HG02763 (cell line): ENCODE data around the gene KRT6C.
"Not testable (repeated sequence)": the region's sequence is repeated elsewhere in the genome, so short reads cannot be mapped to it uniquely, and the experiment has no call there.

Source experiments
- ATAC-seq: cut with Tn5 transposase; IDR thresholded peaks from one replicate; pipeline ENCODE4 v1.9.1; 2021; ENCODE audit warnings: mild to moderate bottlenecking, moderate library complexity; ENCODE audit not compliant: unreplicated experiment

The KRT6C gene

DNA sequence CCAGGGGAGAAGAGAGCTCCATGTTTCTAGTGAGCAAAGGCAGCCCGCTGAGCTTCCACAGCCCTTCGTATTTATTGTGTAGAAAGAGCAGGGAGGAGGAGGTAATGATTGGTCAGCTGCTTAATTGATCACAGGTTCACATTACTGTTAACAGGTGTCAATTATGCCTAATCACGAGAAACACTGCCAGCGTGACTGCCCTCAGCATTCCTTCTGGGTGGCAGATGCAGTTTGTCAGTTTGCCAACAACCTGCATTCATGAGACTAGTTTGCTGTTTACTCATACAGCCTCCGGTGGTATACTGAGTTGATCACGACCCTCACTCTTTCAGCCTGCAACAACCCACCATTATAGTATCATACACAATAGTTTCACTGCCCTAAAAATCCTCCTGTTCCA, 27.0 kb upstream of the KRT6C start:
- not testable (repeated sequence) for ATAC-seq

DNA sequence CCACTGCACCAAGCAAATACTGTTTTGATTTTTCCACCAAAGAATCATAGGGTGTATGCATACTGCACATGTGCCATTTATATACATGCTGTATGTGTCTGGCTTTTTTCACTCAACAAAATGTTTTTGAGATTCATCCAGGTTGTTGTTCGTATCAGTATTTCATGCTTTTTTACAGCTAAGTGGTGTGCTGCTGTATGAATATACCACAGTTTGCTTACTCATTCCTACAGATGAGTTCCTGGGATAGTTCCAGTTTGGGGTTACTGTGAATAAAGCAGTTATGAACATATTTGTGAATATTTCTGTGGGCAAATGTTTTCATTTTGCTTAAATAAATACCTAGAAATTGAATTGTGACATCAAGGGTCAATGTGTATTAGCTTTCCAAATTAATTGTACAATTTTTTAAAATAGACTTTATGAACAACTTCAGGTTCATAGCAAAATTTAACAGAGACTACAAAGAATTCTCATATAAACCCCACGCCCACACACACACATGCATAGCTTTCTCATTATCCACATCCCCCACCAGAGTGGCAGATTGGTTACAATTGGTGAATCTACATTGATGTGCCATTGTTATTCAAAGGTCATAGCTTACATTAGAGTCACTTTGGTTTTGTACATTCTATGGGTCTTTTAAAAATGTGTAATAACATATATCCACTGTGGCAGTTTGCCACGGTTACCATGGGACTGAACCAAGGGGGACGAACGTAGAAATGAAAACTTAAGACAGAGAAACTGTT, 26.4 kb upstream of the KRT6C start:
- no peak for ATAC-seq

GRCh38 chr12:52498946-52499345, 25.3 kb upstream of the KRT6C start:
- no peak for ATAC-seq

DNA sequence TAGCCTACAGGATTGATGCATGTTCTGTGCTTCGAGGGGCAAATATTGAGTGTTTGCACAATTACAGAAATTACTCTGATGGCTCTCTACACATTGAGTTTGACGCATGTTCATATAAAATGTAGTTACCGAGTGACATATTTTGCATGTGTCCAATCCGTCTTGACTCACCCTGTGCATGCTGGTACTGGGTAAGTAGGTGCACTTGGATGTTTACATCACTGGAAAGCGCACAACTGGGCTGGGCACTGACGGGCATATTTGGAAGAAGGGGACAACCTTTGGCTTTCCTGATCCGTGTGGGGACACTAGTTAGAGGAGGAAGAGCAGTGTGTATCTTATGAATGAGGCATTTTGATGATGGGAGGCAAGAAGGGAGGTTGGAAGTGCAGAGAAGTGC, 24.4 kb upstream of the KRT6C start:
- ATAC-seq = no peak

GRCh38 chr12:52496590-52497071, 23.0 kb upstream of the KRT6C start:
- no peak for ATAC-seq

DNA sequence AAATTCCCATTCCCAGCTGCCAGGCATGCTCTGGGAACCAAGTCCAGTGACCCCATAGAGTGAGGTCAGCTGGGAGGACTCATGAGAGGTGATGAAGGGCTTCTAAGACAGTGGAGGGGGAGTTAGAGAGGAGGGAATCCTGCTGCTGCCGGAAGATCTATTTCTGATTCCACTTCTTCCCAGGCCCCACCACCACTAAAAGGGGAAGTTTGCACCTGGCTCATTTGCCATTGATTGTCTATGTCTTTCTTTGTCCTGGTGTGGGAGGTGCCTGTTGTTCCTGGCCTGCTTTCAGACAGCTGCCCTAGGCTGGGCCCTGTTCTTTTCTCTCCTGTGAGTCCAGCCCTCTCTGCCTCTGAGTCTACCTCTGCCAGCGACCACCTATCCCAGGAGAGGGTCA, 22.4 kb upstream of the KRT6C start:
- ATAC-seq = no peak

DNA sequence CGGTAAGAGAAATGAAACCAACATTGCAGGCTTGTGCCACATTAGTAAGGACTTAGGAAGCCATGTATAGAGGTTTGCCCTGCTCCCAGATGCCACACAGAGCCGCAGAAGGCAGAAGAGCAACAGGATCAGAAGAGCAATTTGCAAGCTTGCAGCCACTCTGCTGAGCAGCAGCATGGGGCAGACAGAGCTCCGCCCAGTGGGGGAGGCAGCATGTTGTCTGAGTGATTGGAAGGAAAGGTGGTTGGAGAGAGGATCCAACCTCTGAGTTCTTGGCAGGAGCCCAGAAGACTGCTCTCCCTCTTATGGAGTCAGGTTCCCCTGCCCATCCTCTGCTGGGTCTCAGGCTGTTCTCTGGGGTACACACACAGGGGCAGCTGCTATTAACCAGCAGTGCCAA, 21.8 kb upstream of the KRT6C start:
- no peak for ATAC-seq

- ATAC-seq = no peak
These were observed 20.9 kb upstream of the KRT6C start for GRCh38 chr12:52494518-52494917.

DNA sequence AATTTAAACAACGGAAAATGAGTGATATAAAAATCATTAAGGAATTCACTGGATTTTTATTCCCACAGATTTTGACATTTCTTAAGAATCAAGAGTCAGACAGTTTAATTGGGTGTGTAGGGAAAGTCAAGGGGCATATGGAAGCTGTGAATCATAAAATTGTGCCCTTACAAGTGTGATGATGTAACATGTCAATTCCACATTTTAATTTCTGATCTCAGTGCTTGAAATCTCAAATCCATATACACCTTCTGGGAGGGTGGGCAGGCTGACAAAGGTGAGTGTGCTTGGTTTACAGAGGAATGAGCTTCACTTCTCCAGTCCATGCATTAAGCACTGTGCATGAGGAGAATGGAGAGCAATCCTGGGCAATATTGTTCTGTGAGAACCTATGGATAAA, 20.5 kb upstream of the KRT6C start:
- ATAC-seq = no peak

DNA sequence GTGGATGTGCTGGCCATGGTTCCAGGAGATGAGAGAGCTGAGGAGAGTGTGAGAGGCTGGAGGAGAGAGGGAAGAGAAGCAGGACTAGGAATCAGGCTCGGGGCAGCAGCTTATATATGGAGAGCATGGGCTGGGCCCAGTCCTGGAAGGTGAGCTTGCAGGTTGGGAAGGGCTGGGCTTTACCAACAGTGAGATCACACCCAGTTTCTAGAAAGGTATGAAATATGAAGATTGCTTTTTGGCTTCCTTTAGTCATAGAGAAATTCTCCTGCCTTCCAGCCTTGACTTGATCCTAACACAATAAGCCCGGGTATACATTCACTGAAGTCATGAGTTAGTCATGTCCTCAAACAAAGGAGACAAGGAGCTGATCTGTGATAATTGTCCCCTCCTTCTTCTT, 19.6 kb upstream of the KRT6C start, which contains the start of gene KRT6A:
KRT6A (minus strand) TSS at position 86 of the 400 bp plus-strand sequence; CDS start at position 17, 69 bp downstream.
- ATAC-seq = no peak

DNA sequence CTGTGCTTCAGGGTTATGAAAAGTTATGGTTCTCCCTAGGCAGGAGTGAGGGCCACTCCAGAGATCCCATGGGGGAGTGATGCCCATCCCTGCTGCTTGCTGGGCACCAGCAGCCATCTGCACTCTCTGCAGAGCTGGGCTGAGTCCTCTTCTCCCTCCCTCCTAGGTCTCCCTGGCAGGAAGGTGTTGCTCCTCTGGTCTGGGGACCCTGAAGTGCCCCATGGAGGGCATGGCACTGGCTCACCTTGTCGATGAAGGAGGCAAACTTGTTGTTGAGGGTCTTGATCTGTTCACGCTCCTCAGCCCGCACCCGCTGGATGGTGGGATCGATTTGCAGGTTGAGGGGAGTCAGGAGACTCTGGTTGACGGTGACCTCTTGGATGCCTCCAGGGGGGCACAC, 18.8 kb upstream of the KRT6C start:
- not testable (repeated sequence) for ATAC-seq

- not testable (repeated sequence) for ATAC-seq
These were observed 17.9 kb upstream of the KRT6C start for GRCh38 chr12:52491495-52491894.

DNA sequence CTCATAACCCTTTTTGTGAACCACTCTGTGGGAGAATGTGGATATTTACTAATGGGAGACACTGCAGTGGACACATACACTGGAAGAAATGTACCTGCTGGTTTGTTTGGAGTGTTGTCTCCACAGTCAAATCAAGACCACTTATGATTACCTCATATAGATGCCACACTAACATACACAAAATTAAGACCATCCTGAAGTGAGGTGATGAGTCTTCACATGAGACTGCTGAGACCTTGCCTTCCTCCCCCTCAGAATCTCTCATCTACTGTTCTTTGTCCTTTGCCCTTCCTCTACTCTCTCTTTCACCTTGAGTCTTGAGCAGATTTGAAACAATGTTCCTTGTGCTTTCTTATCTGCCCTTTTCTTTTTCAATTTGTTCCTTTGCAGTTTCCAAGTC, 15.1 kb upstream of the KRT6C start:
- ATAC-seq = no peak

- not testable (repeated sequence) for ATAC-seq
These were observed 14.3 kb upstream of the KRT6C start for GRCh38 chr12:52487744-52488443.

- no peak for ATAC-seq
These were observed 13.6 kb upstream of the KRT6C start for GRCh38 chr12:52487211-52487610.

- no peak for ATAC-seq
These were observed 12.8 kb upstream of the KRT6C start for GRCh38 chr12:52486166-52487105.

GRCh38 chr12:52480073-52480472, 6.5 kb upstream of the KRT6C start:
- no peak for ATAC-seq

- ATAC-seq = no peak
These were observed 4.0 kb upstream of the KRT6C start for GRCh38 chr12:52477651-52478050.

DNA sequence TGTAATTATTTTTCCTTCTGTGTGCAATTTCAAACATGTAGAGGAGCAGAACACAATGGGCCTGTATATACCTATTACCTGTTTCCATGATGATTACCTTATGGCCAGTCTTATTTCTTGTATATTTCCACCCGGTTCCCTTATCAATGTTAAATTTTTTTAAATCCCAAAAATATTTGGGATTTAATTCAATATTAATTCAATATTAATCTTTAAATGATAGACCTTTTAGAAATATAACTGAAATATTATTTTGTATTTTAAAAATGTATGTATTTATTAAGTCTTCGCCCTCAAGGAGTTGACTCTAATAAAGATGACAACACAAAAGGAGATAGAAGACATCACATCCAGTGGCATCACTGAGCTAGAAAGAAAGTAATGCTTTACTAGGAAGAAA, 607 bp upstream of the KRT6C start:
- no peak for ATAC-seq

GRCh38 chr12:52469853-52470252, 3.8 kb downstream of the KRT6C start:
- ATAC-seq = no peak

- no peak for ATAC-seq
These were observed 8.7 kb downstream of the KRT6C start for GRCh38 chr12:52464897-52465296.
